NCI-H345 treated with DMSO at 0.1 percent for 48 hours (cell line): ENCODE results near the gene TMEM245.
"Not testable (repeated sequence)": the region's sequence is repeated elsewhere in the genome, so short reads cannot be mapped to it uniquely, and the experiment has no call there.

Experiments used
- DNase-seq: peaks from one replicate; lab custom pipeline; 2025; ENCODE audit not compliant: unreplicated experiment; lab: John Stamatoyannopoulos, UW

Gene TMEM245

GRCh38 chr9:109133533-109133932 lies 13.8 kb upstream of the TMEM245 start:
- no peak for DNase-seq

GRCh38 chr9:109132567-109133021 lies 12.8 kb upstream of the TMEM245 start:
- DNase-seq = no peak

- DNase-seq = no peak
These were observed 9.9 kb upstream of the TMEM245 start for GRCh38 chr9:109129470-109130197.

GRCh38 chr9:109126671-109127070 lies 6.9 kb upstream of the TMEM245 start:
- DNase-seq = not testable (repeated sequence)

- no peak for DNase-seq
These were observed 4.4 kb upstream of the TMEM245 start for GRCh38 chr9:109124121-109124520.

- no peak for DNase-seq
These were observed 3.2 kb upstream of the TMEM245 start for GRCh38 chr9:109122726-109123621.

- no peak for DNase-seq
These were observed 1.6 kb upstream of the TMEM245 start for GRCh38 chr9:109121232-109121796.

- DNase-seq = no peak
These were observed 550 bp upstream of the TMEM245 start for GRCh38 chr9:109120204-109120789.

- no peak for DNase-seq
These were observed 824 bp downstream of the TMEM245 start for GRCh38 chr9:109118808-109119438.

GRCh38 chr9:109117856-109118807 lies 1.6 kb downstream of the TMEM245 start:
- no peak for DNase-seq

GRCh38 chr9:109115931-109116526 lies 3.7 kb downstream of the TMEM245 start:
- DNase-seq = no peak

GRCh38 chr9:109114670-109115069 lies 5.1 kb downstream of the TMEM245 start:
- DNase-seq = no peak

- no peak for DNase-seq
These were observed 5.7 kb downstream of the TMEM245 start for GRCh38 chr9:109113892-109114609.

GRCh38 chr9:109113254-109113653 lies 6.5 kb downstream of the TMEM245 start:
- no peak for DNase-seq

- DNase-seq = no peak
These were observed 9.3 kb downstream of the TMEM245 start for GRCh38 chr9:109110329-109111021.

- DNase-seq = no peak
These were observed 9.8 kb downstream of the TMEM245 start for GRCh38 chr9:109109967-109110328.

GRCh38 chr9:109108318-109108717 lies 11.4 kb downstream of the TMEM245 start:
- DNase-seq = no peak
